Lung (tissue), 12 donors: ENCODE data around the gene SEMA5B. TPM values are rescaled to one million over a fixed set of nuclear protein-coding genes. Genes with fewer than 3 reads are reported as not detected.

ENCODE experiments used
- ATAC-seq: fragments of 200-7000 bp; cut with Tn5 transposase; one replicate; pipeline ENCODE4 v1.9.1; 2020; ENCODE audit warnings: moderate number of reproducible peaks; ENCODE audit not compliant: insufficient read depth, low FRiP score
- DNase-seq, 3 donors: peaks; one replicate each; pipeline ENCODE4 v3.0.0-alpha.2; 2013 to 2017
- H3K27ac ChIP-seq, 2 donors: one replicate each; pipeline ENCODE4 v1.5.1; 2013; ENCODE audit warnings: mild to moderate bottlenecking in 2 of 2, moderate library complexity in 2 of 2, control low read depth in 1 of 2, inconsistent platforms in 1 of 2, low read depth in 1 of 2, low read length in 1 of 2
- H3K27me3 ChIP-seq, 3 donors: one replicate each; pipeline ENCODE4 v1.5.1; 2013; ENCODE audit warnings: low read length in 2 of 3; ENCODE audit not compliant: control insufficient read depth in 3 of 3, insufficient read depth in 3 of 3
- H3K36me3 ChIP-seq, 4 donors: one replicate each; pipeline ENCODE4 v1.5.1; 2013; ENCODE audit warnings: low read length in 4 of 4, mild to moderate bottlenecking in 1 of 4, moderate library complexity in 1 of 4; ENCODE audit not compliant: control insufficient read depth in 4 of 4, insufficient read depth in 4 of 4
- H3K4me1 ChIP-seq, 5 donors: one replicate each; pipeline ENCODE4 v1.5.1; 2013; ENCODE audit warnings: low read length in 5 of 5, mild to moderate bottlenecking in 2 of 5, moderate library complexity in 1 of 5; ENCODE audit not compliant: control insufficient read depth in 5 of 5, insufficient read depth in 5 of 5
- H3K4me3 ChIP-seq: one replicate; pipeline ENCODE4 v1.5.1; 2013; ENCODE audit warnings: mild to moderate bottlenecking, control low read depth, moderate library complexity
- H3K9ac ChIP-seq, 2 donors: one replicate each; pipeline ENCODE4 v1.5.1; 2013; ENCODE audit warnings: low read length in 2 of 2, control low read depth in 1 of 2; ENCODE audit not compliant: insufficient read depth in 1 of 2
- H3K9me3 ChIP-seq, 4 donors: one replicate each; pipeline ENCODE4 v1.5.1; 2013; ENCODE audit warnings: low read length in 3 of 4, mild to moderate bottlenecking in 1 of 4, moderate library complexity in 1 of 4; ENCODE audit not compliant: control insufficient read depth in 4 of 4, insufficient read depth in 3 of 4
- CTCF ChIP-seq: IDR thresholded peaks from 2 replicates; pipeline ENCODE4 v1.5.1; 2012; ENCODE audit warnings: mild to moderate bottlenecking; ENCODE audit errors: control extremely low read depth, extremely low read depth
- WGBS, 2 donors: extraction: QIAGEN DNeasy Blood & Tissue Kit; methylation state at CpG; one replicate each; pipeline ENCODE4 v1.1.7; 2013; 5-methylcytosine and 5-hydroxymethylcytosine counted together
- polyA plus RNA-seq, 2 donors: library from polyadenylated mRNA; stranded (reverse); fragments of 200-250 nt; gene quantifications; one replicate each; pipeline ENCODE4 v1.2.1, GENCODE V29; 2013
- total RNA-seq, 2 donors: library from RNA; depleted of rRNA in 1 of 2; stranded (reverse); fragments of >200 nt in 1 of 2; gene quantifications; one replicate each; pipeline ENCODE4 v1.2.1, GENCODE V29; 2014 to 2021
- donor health status: control.
- donor health status: control.
- donor health status: Bipolar disorder and iron deficiency.
- donor health status: healthy.
- donor health status: DM: yes; HTN: yes; CAD: no.

Gene SEMA5B
- total and polyA plus RNA-seq, 4 donors: 0.30 to 2.2 (median 0.48) TPM

- DNase-seq (no peak), ATAC-seq (no peak)
- Histone ChIP-seq H3K4me3 (no peak overlapping the region), H3K36me3 (no peaks in the 10 kb centered on the region), H3K4me1 (peaks cover 0 to 8% (median 2%) of the 10 kb centered on the region in 5 donors), H3K9me3 (no peaks in the 10 kb centered on the region), H3K27me3 (no peaks in the 10 kb centered on the region), H3K27ac (no peak overlapping the region), H3K9ac (no peak overlapping the region)
- WGBS, 2 donors: 96 to 100% methylated on average over 1 of the region's 1 CpG
- TF ChIP-seq CTCF: no peak
These were observed 14.9 kb downstream of the SEMA5B start for GRCh38 chr3:123012652-123013051.

- DNase-seq (no peak), ATAC-seq (no peak)
- Histone ChIP-seq H3K27me3 (no peaks in the 10 kb centered on the region), H3K4me1 (peaks cover 0 to 8% (median 2%) of the 10 kb centered on the region in 5 donors), H3K36me3 (no peaks in the 10 kb centered on the region), H3K9ac (no peak overlapping the region), H3K4me3 (no peak overlapping the region), H3K9me3 (no peaks in the 10 kb centered on the region), H3K27ac (no peak overlapping the region)
- TF ChIP-seq CTCF: no peak
- 94 to 95% methylated on average over 1 of the region's 1 CpG for WGBS, 2 donors
These were observed 16.1 kb downstream of the SEMA5B start for GRCh38 chr3:123011447-123011846.

GRCh38 chr3:123008840-123009239, 18.7 kb downstream of the SEMA5B start:
- no peak for TF ChIP-seq CTCF
- Histone ChIP-seq H3K9ac (no peak overlapping the region), H3K27me3 (no peaks in the 10 kb centered on the region), H3K36me3 (no peaks in the 10 kb centered on the region), H3K27ac (no peak overlapping the region), H3K4me1 (peaks cover 0 to 8% (median 2%) of the 10 kb centered on the region in 5 donors), H3K9me3 (no peaks in the 10 kb centered on the region), H3K4me3 (no peak overlapping the region)
- 22 to 37% methylated on average over 6 of the region's 6 CpGs for WGBS, 2 donors
- ATAC-seq (no peak), DNase-seq (no peak)

GRCh38 chr3:123006609-123007008, 21.0 kb downstream of the SEMA5B start:
- no peak overlapping the region for H3K4me3 ChIP-seq
- no peak overlapping the region for H3K9ac ChIP-seq
- peaks cover 0 to 4% (median 0%) of the 10 kb centered on the region in 3 donors for H3K27me3 ChIP-seq
- no peaks in the 10 kb centered on the region for H3K9me3 ChIP-seq
- no peaks in the 10 kb centered on the region for H3K36me3 ChIP-seq
- ATAC-seq (no peak), DNase-seq (no peak)
- TF ChIP-seq CTCF: no peak
- H3K4me1 ChIP-seq: peaks cover 0 to 8% (median 0%) of the 10 kb centered on the region in 5 donors
- WGBS, 2 donors: 55 to 61% methylated on average over 2 of the region's 2 CpGs
- no peak overlapping the region for H3K27ac ChIP-seq
